ENCODE measurements around the gene FAM20B. TPM values are rescaled to one million over a fixed set of nuclear protein-coding genes. Genes with fewer than 3 reads are reported as not detected.

The FAM20B gene
- total RNA-seq, 1 donor: 43.1 TPM

DNA sequence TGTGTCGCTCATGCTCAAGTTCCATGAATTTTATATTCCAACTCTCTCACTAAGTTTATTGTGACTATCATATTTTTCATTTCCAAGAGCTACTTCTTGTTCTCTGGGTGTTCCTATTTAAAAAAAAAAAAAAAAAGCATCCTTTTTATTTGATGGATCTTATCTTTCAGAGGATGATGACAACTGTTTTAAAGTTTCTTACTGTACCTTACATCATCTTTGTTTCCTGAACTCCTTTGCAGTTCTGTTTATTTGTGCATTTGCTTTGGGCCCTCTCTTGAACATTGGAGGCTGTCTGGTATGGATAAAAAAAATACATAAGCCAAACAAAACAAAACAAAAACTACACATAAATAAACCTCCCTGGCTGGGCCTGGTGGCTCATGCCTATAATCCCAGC lies 32.1 kb upstream of the FAM20B start:
- Histone ChIP-seq H3K27ac (ENCODE audit: low read depth, low read length) (no peak overlapping the region), H3K4me3 (ENCODE audit: insufficient read depth, low read length) (no peak overlapping the region), H3K4me2 (ENCODE audit: insufficient read depth, low read length) (no peak overlapping the region), H3K27me3 (ENCODE audit: insufficient read depth, low read length) (no peaks in the 10 kb centered on the region), H2AFZ (ENCODE audit: low read length) (no peak overlapping the region), H3K4me1 (ENCODE audit: insufficient read depth, low read length) (no peaks in the 10 kb centered on the region), H3K36me3 (ENCODE audit: insufficient read depth, low read length) (no peaks in the 10 kb centered on the region), H4K20me1 (ENCODE audit: insufficient read depth, low read length) (no peaks in the 10 kb centered on the region), H3K9me3 (ENCODE audit: low read depth, low read length) (no peaks in the 10 kb centered on the region), H3K79me2 (ENCODE audit: insufficient read depth, low read length) (no peaks in the 10 kb centered on the region)
- TF ChIP-seq, protein P1, sequence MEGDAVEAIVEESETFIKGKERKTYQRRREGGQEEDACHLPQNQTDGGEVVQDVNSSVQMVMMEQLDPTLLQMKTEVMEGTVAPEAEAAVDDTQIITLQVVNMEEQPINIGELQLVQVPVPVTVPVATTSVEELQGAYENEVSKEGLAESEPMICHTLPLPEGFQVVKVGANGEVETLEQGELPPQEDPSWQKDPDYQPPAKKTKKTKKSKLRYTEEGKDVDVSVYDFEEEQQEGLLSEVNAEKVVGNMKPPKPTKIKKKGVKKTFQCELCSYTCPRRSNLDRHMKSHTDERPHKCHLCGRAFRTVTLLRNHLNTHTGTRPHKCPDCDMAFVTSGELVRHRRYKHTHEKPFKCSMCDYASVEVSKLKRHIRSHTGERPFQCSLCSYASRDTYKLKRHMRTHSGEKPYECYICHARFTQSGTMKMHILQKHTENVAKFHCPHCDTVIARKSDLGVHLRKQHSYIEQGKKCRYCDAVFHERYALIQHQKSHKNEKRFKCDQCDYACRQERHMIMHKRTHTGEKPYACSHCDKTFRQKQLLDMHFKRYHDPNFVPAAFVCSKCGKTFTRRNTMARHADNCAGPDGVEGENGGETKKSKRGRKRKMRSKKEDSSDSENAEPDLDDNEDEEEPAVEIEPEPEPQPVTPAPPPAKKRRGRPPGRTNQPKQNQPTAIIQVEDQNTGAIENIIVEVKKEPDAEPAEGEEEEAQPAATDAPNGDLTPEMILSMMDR (IDR thresholded peaks at IDR 0.05; ENCODE audit: extremely low read depth, low read depth, low read length): no peak
- DNase-seq (ENCODE audit: insufficient read length, low spot score, missing footprints): no peak

DNA sequence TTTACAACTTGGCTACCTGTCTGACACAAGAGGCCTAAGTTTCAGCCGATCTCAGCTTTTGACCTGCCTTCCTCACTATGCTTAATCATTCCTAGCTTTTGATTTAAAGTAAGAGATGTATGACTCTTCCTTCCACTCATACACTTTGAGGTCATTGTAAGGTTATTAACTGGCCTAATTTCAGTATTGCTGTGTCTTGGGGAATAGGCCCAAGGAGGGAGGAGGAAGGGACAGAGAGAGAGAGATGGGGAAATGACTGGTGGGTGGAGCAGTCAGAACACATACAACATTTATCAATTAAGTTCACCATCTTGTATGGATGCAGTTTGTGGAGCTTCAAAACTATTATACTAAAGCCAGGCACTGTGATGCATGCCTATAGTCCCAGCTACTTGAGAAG lies 28.3 kb upstream of the FAM20B start:
- Histone ChIP-seq H3K27me3 (ENCODE audit: insufficient read depth, low read length) (no peaks in the 10 kb centered on the region), H3K9me3 (ENCODE audit: low read depth, low read length) (no peaks in the 10 kb centered on the region), H3K36me3 (ENCODE audit: insufficient read depth, low read length) (no peaks in the 10 kb centered on the region), H3K4me1 (ENCODE audit: insufficient read depth, low read length) (peaks cover 3% of the 10 kb centered on the region), H2AFZ (ENCODE audit: low read length) (no peak overlapping the region), H3K4me2 (ENCODE audit: insufficient read depth, low read length) (no peak overlapping the region), H3K79me2 (ENCODE audit: insufficient read depth, low read length) (no peaks in the 10 kb centered on the region), H3K4me3 (ENCODE audit: insufficient read depth, low read length) (no peak overlapping the region), H4K20me1 (ENCODE audit: insufficient read depth, low read length) (no peaks in the 10 kb centered on the region), H3K27ac (ENCODE audit: low read depth, low read length) (no peak overlapping the region)
- TF ChIP-seq, protein P1 (IDR thresholded peaks at IDR 0.05; ENCODE audit: extremely low read depth, low read depth, low read length): no peak
- DNase-seq (ENCODE audit: insufficient read length, low spot score, missing footprints): no peak

DNA sequence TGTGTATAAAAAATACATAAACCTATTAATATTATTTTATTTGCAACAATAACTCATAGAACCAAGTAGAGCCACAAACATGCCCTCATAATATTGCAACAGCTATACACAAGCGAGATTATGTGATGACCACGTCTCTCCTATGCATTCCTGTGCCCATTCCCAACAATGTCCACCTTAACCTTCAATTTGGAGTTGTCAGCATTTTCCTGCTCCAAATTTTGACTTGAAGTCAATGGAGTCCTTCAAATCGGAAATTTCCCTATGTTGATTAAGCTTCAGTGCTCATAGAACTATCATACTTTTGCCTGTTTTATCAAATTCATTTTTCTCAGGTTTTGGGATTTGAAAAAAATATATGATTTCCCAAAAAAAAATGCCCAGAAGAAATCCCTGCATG lies 27.4 kb upstream of the FAM20B start:
- H3K4me3 ChIP-seq (ENCODE audit: insufficient read depth, low read length): no peak overlapping the region
- H4K20me1 ChIP-seq (ENCODE audit: insufficient read depth, low read length): no peaks in the 10 kb centered on the region
- H3K79me2 ChIP-seq (ENCODE audit: insufficient read depth, low read length): no peaks in the 10 kb centered on the region
- TF ChIP-seq, protein P1 (IDR thresholded peaks at IDR 0.05; ENCODE audit: extremely low read depth, low read depth, low read length): no peak
- no peaks in the 10 kb centered on the region for H3K36me3 ChIP-seq (ENCODE audit: insufficient read depth, low read length)
- H2AFZ ChIP-seq (ENCODE audit: low read length): no peak overlapping the region
- no peaks in the 10 kb centered on the region for H3K27me3 ChIP-seq (ENCODE audit: insufficient read depth, low read length)
- H3K4me2 ChIP-seq (ENCODE audit: insufficient read depth, low read length): no peak overlapping the region
- H3K27ac ChIP-seq (ENCODE audit: low read depth, low read length): no peak overlapping the region
- DNase-seq (ENCODE audit: insufficient read length, low spot score, missing footprints): no peak
- H3K9me3 ChIP-seq (ENCODE audit: low read depth, low read length): no peaks in the 10 kb centered on the region
- H3K4me1 ChIP-seq (ENCODE audit: insufficient read depth, low read length): peaks cover 8% of the 10 kb centered on the region

DNA sequence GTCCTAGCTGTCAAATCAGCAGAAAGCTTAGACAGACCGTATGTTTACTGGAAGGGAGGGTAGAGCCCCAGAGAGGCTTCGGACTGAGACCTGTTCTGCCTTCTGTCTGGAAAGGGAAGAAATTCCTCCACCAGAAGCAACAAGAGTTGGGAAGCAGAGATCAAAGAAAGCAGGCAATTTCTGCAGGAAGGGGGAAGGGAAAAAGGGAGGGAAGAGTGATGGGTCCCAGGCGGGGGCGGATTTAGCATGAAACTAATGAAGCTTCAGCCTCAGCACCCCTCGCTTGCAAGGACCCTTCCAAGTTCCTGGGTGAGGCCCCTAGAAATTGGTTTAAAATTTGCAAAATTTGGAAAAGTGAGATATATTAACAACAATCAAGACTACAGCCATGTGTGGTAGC lies 26.6 kb upstream of the FAM20B start:
- TF ChIP-seq, protein P1 (IDR thresholded peaks at IDR 0.05; ENCODE audit: extremely low read depth, low read depth, low read length): no peak
- Histone ChIP-seq H3K9me3 (ENCODE audit: low read depth, low read length) (no peaks in the 10 kb centered on the region), H2AFZ (ENCODE audit: low read length) (no peak overlapping the region), H3K27ac (ENCODE audit: low read depth, low read length) (no peak overlapping the region), H3K27me3 (ENCODE audit: insufficient read depth, low read length) (no peaks in the 10 kb centered on the region), H4K20me1 (ENCODE audit: insufficient read depth, low read length) (no peaks in the 10 kb centered on the region), H3K4me3 (ENCODE audit: insufficient read depth, low read length) (no peak overlapping the region), H3K4me2 (ENCODE audit: insufficient read depth, low read length) (no peak overlapping the region), H3K79me2 (ENCODE audit: insufficient read depth, low read length) (no peaks in the 10 kb centered on the region), H3K4me1 (ENCODE audit: insufficient read depth, low read length) (peaks cover 8% of the 10 kb centered on the region), H3K36me3 (ENCODE audit: insufficient read depth, low read length) (no peaks in the 10 kb centered on the region)
- no peak for DNase-seq (ENCODE audit: insufficient read length, low spot score, missing footprints)
